Activated naive CD8-positive, alpha-beta T cell treated with anti-CD3 and anti-CD28 coated beads, Interleukin-2, amount 50 U/mL, for 24 hours (primary cell): ENCODE results near the gene NRN1L.
"Not testable (repeated sequence)": the region's sequence is repeated elsewhere in the genome, so short reads cannot be mapped to it uniquely, and the experiment has no call there.

Experiments used
- ATAC-seq: fragments of 150-1000 bp; cut with Tn5 transposase; one replicate; pipeline ENCODE4 v1.10.0; 2021
- DNase-seq: peaks from one replicate; pipeline ENCODE4 v3.0.0; 2021
- H3K27ac Mint-ChIP-seq: one replicate; pipeline ENCODE4 v1.8.0; 2021; ENCODE audit warnings: mild to moderate bottlenecking, mixed read lengths
- H3K27me3 Mint-ChIP-seq: one replicate; pipeline ENCODE4 v1.8.0; 2021; ENCODE audit warnings: mixed read lengths
- H3K36me3 Mint-ChIP-seq: one replicate; pipeline ENCODE4 v1.8.0; 2021; ENCODE audit warnings: low read depth, mixed read lengths
- H3K4me1 Mint-ChIP-seq: one replicate; pipeline ENCODE4 v1.8.0; 2021; ENCODE audit warnings: mixed read lengths
- H3K4me3 Mint-ChIP-seq: one replicate; pipeline ENCODE4 v1.8.0; 2021; ENCODE audit warnings: mild to moderate bottlenecking, moderate library complexity, mixed read lengths
- H3K9me3 Mint-ChIP-seq: one replicate; pipeline ENCODE4 v1.8.0; 2021; ENCODE audit warnings: mixed read lengths

Gene NRN1L

GRCh38 chr16:67914758-67915495, 30.2 kb downstream of the NRN1L start:
- DNase-seq (no peak), ATAC-seq (no peak)
- no peak overlapping the region for H3K27ac Mint-ChIP-seq

GRCh38 chr16:67915496-67915769, 30.7 kb downstream of the NRN1L start:
- not testable (repeated sequence) for DNase-seq, ATAC-seq, H3K9me3 Mint-ChIP-seq, H3K36me3 Mint-ChIP-seq, H3K27me3 Mint-ChIP-seq, H3K4me3 Mint-ChIP-seq, H3K27ac Mint-ChIP-seq
- H3K4me1 Mint-ChIP-seq = peaks cover 25% of the 10 kb centered on the region

More at GRCh38 chr16:67914758-67915495, 30.2 kb downstream of the NRN1L start:
- H3K36me3 Mint-ChIP-seq = peaks cover 7% of the 10 kb centered on the region
- no peak overlapping the region for H3K4me3 Mint-ChIP-seq
- H3K27me3 Mint-ChIP-seq = no peaks in the 10 kb centered on the region
- no peaks in the 10 kb centered on the region for H3K9me3 Mint-ChIP-seq
- H3K4me1 Mint-ChIP-seq = peaks cover 28% of the 10 kb centered on the region

GRCh38 chr16:67915831-67916723, 31.4 kb downstream of the NRN1L start:
- no peak for ATAC-seq
- peaks cover 5% of the 10 kb centered on the region for H3K36me3 Mint-ChIP-seq
- no peaks in the 10 kb centered on the region for H3K27me3 Mint-ChIP-seq
- H3K27ac Mint-ChIP-seq = peak overlapping the region; percentile 46
- H3K4me1 Mint-ChIP-seq = peaks cover 24% of the 10 kb centered on the region
- H3K4me3 Mint-ChIP-seq = no peak overlapping the region
- H3K9me3 Mint-ChIP-seq = no peaks in the 10 kb centered on the region
- no peak for DNase-seq

GRCh38 chr16:67917140-67917851, 32.6 kb downstream of the NRN1L start:
- DNase-seq (no peak), ATAC-seq (peak; percentile 0)
- H3K27ac Mint-ChIP-seq = peak overlapping the region; percentile 85
- H3K9me3 Mint-ChIP-seq = no peaks in the 10 kb centered on the region
- peaks cover 36% of the 10 kb centered on the region for H3K4me1 Mint-ChIP-seq
- H3K27me3 Mint-ChIP-seq = no peaks in the 10 kb centered on the region
- H3K4me3 Mint-ChIP-seq = no peak overlapping the region
- H3K36me3 Mint-ChIP-seq = peaks cover 7% of the 10 kb centered on the region

GRCh38 chr16:67917852-67918236, 33.2 kb downstream of the NRN1L start:
- DNase-seq = peak; percentile 35
- H3K9me3 Mint-ChIP-seq = no peaks in the 10 kb centered on the region
- no peaks in the 10 kb centered on the region for H3K27me3 Mint-ChIP-seq
- no peak overlapping the region for H3K4me3 Mint-ChIP-seq
- peaks cover 7% of the 10 kb centered on the region for H3K36me3 Mint-ChIP-seq
- H3K27ac Mint-ChIP-seq = peak overlapping the region; percentile 85
- ATAC-seq = peak; percentile 99
- H3K4me1 Mint-ChIP-seq = peaks cover 38% of the 10 kb centered on the region

- no peak for ATAC-seq
- H3K9me3 Mint-ChIP-seq = no peaks in the 10 kb centered on the region
- DNase-seq = no peak
Observed at GRCh38 chr16:67919622-67920221, 35.0 kb downstream of the NRN1L start.

GRCh38 chr16:67922221-67922620, 37.5 kb downstream of the NRN1L start:
- peak overlapping the region; percentile 39 for H3K4me3 Mint-ChIP-seq
- H3K4me1 Mint-ChIP-seq = peaks cover 37% of the 10 kb centered on the region
- no peaks in the 10 kb centered on the region for H3K9me3 Mint-ChIP-seq
- peaks cover 5% of the 10 kb centered on the region for H3K36me3 Mint-ChIP-seq
- ATAC-seq (peak; percentile 56), DNase-seq (no peak)
- H3K27me3 Mint-ChIP-seq = no peaks in the 10 kb centered on the region
- peak overlapping the region; percentile 85 for H3K27ac Mint-ChIP-seq

More at GRCh38 chr16:67919622-67920221, 35.0 kb downstream of the NRN1L start:
- Mint-ChIP-seq H3K4me3 (no peak overlapping the region), H3K4me1 (peaks cover 43% of the 10 kb centered on the region), H3K36me3 (peaks cover 5% of the 10 kb centered on the region), H3K27ac (no peak overlapping the region), H3K27me3 (no peaks in the 10 kb centered on the region)

GRCh38 chr16:67922740-67923139, 38.1 kb downstream of the NRN1L start:
- Mint-ChIP-seq H3K4me3 (no peak overlapping the region), H3K4me1 (peaks cover 32% of the 10 kb centered on the region), H3K27me3 (no peaks in the 10 kb centered on the region), H3K27ac (peak overlapping the region; percentile 85), H3K9me3 (no peaks in the 10 kb centered on the region), H3K36me3 (peaks cover 5% of the 10 kb centered on the region)
- ATAC-seq (no peak), DNase-seq (no peak)

GRCh38 chr16:67923414-67924116, 38.9 kb downstream of the NRN1L start:
- no peak for ATAC-seq
- no peak overlapping the region for H3K4me3 Mint-ChIP-seq
- H3K4me1 Mint-ChIP-seq = peaks cover 25% of the 10 kb centered on the region
- peaks cover 2% of the 10 kb centered on the region for H3K36me3 Mint-ChIP-seq
- no peaks in the 10 kb centered on the region for H3K9me3 Mint-ChIP-seq
- H3K27ac Mint-ChIP-seq = peak overlapping the region; percentile 85
- DNase-seq = no peak
- no peaks in the 10 kb centered on the region for H3K27me3 Mint-ChIP-seq

- ATAC-seq (no peak), DNase-seq (no peak)
- Mint-ChIP-seq H3K4me1 (peaks cover 23% of the 10 kb centered on the region), H3K36me3 (peaks cover 2% of the 10 kb centered on the region), H3K9me3 (no peaks in the 10 kb centered on the region), H3K4me3 (no peak overlapping the region), H3K27me3 (no peaks in the 10 kb centered on the region), H3K27ac (no peak overlapping the region)
Observed at GRCh38 chr16:67924140-67924906, 39.6 kb downstream of the NRN1L start.

- no peak overlapping the region for H3K27ac Mint-ChIP-seq
- H3K4me1 Mint-ChIP-seq = peaks cover 17% of the 10 kb centered on the region
- peaks cover 2% of the 10 kb centered on the region for H3K36me3 Mint-ChIP-seq
- H3K9me3 Mint-ChIP-seq = no peaks in the 10 kb centered on the region
- ATAC-seq = no peak
- DNase-seq = no peak
- H3K27me3 Mint-ChIP-seq = no peaks in the 10 kb centered on the region
- no peak overlapping the region for H3K4me3 Mint-ChIP-seq
Observed at GRCh38 chr16:67926181-67926750, 41.6 kb downstream of the NRN1L start.

GRCh38 chr16:67927131-67927941, 42.7 kb downstream of the NRN1L start:
- Mint-ChIP-seq H3K9me3 (no peaks in the 10 kb centered on the region), H3K27ac (no peak overlapping the region), H3K4me1 (peaks cover 6% of the 10 kb centered on the region), H3K36me3 (peaks cover 3% of the 10 kb centered on the region), H3K4me3 (no peak overlapping the region), H3K27me3 (no peaks in the 10 kb centered on the region)
- DNase-seq (no peak), ATAC-seq (no peak)
